HG03469 (cell line): Measurements from ENCODE around the gene ANKRD12.
A peak's percentile ranks its signal among the peaks of the same experiment; 100 is the strongest.

ENCODE experiments used
- ATAC-seq: cut with Tn5 transposase; IDR thresholded peaks from one replicate; pipeline ENCODE4 v1.9.1; 2021; ENCODE audit warnings: mild to moderate bottlenecking, moderate library complexity, moderate number of reproducible peaks; ENCODE audit not compliant: unreplicated experiment

ANKRD12 gene

GRCh38 chr18:9105420-9105819, 31.2 kb upstream of the ANKRD12 start:
- ATAC-seq = no peak

- no peak for ATAC-seq
These were observed 30.5 kb upstream of the ANKRD12 start for GRCh38 chr18:9106094-9106493.

GRCh38 chr18:9106800-9107584, 29.6 kb upstream of the ANKRD12 start:
- no peak for ATAC-seq

GRCh38 chr18:9108911-9109310, 27.7 kb upstream of the ANKRD12 start:
- no peak for ATAC-seq

- ATAC-seq = no peak
These were observed 27.1 kb upstream of the ANKRD12 start for GRCh38 chr18:9109523-9109922.

GRCh38 chr18:9113468-9114149, 23.0 kb upstream of the ANKRD12 start:
- no peak for ATAC-seq

GRCh38 chr18:9115984-9116383, 20.6 kb upstream of the ANKRD12 start:
- ATAC-seq = no peak

- no peak for ATAC-seq
These were observed 18.4 kb upstream of the ANKRD12 start for GRCh38 chr18:9117980-9118841.

- no peak for ATAC-seq
These were observed 15.8 kb upstream of the ANKRD12 start for GRCh38 chr18:9120796-9121195.

- no peak for ATAC-seq
These were observed 13.1 kb upstream of the ANKRD12 start for GRCh38 chr18:9123520-9123919.

- ATAC-seq = no peak
These were observed 11.8 kb upstream of the ANKRD12 start for GRCh38 chr18:9124824-9125223.

- ATAC-seq = no peak
These were observed 10.2 kb upstream of the ANKRD12 start for GRCh38 chr18:9126337-9126736.

GRCh38 chr18:9130195-9130594, 6.4 kb upstream of the ANKRD12 start:
- no peak for ATAC-seq

GRCh38 chr18:9130806-9131205, 5.8 kb upstream of the ANKRD12 start:
- ATAC-seq = no peak

GRCh38 chr18:9132628-9133027, 4.0 kb upstream of the ANKRD12 start:
- ATAC-seq = no peak

- ATAC-seq = no peak
These were observed 3.4 kb upstream of the ANKRD12 start for GRCh38 chr18:9133225-9133624.

GRCh38 chr18:9135081-9135911, 1.3 kb upstream of the ANKRD12 start:
- ATAC-seq = no peak

- peak; percentile 4 for ATAC-seq
These were observed 668 bp upstream of the ANKRD12 start for GRCh38 chr18:9135912-9136314.

- ATAC-seq = peak; percentile 21
These were observed 836 bp downstream of the ANKRD12 start for GRCh38 chr18:9137168-9138066.
